Karpas-422 (cell line): ENCODE measurements around the gene IFNL2. TPM values are rescaled to one million over a fixed set of nuclear protein-coding genes. Genes with fewer than 3 reads are reported as not detected.

ENCODE experiments used
- DNase-seq: peaks from one replicate; pipeline ENCODE4 v3.0.0-alpha.2; 2015
- H2AFZ ChIP-seq: fragments of 200-600 bp; sonication (generic); 2 replicates; pipeline ENCODE4 v1.6.1; 2014; ENCODE audit warnings: antibody characterized with exemption, low read length, mixed read lengths
- H3K27ac ChIP-seq: fragments of 200-600 bp; sonication (generic); 2 replicates; pipeline ENCODE4 v1.5.1; 2014; ENCODE audit warnings: mild to moderate bottlenecking, low read length, moderate library complexity
- H3K27me3 ChIP-seq: fragments of 200-600 bp; sonication (generic); 2 replicates; pipeline ENCODE4 v1.6.1; 2014; ENCODE audit warnings: low read length, mixed read lengths
- H3K36me3 ChIP-seq: fragments of 200-600 bp; sonication (generic); 2 replicates; pipeline ENCODE4 v1.6.1; 2014; ENCODE audit warnings: low read length, mixed read lengths; ENCODE audit not compliant: insufficient read depth
- H3K4me1 ChIP-seq: fragments of 200-600 bp; sonication (generic); 2 replicates; pipeline ENCODE4 v1.6.1; 2014; ENCODE audit warnings: mild to moderate bottlenecking, low read length, mixed read lengths
- H3K4me2 ChIP-seq: fragments of 200-600 bp; sonication (generic); 2 replicates; pipeline ENCODE4 v1.6.1; 2014; ENCODE audit warnings: low read length, low read depth, mild to moderate bottlenecking; ENCODE audit not compliant: poor library complexity, severe bottlenecking
- H3K4me3 ChIP-seq: fragments of 200-600 bp; sonication (generic); 2 replicates; pipeline ENCODE4 v1.5.1; 2014; ENCODE audit warnings: mild to moderate bottlenecking, antibody characterized with exemption, low read length, mixed read lengths
- H3K79me2 ChIP-seq: fragments of 200-600 bp; sonication (generic); 2 replicates; pipeline ENCODE4 v1.6.1; 2014; ENCODE audit warnings: mild to moderate bottlenecking, low read length, mixed read lengths
- H3K9ac ChIP-seq: fragments of 200-600 bp; sonication (generic); 2 replicates; pipeline ENCODE4 v1.6.0; 2014; ENCODE audit warnings: low read length
- H3K9me2 ChIP-seq: fragments of 200-600 bp; sonication (generic), shearing (Covaris generic); replicated peaks from 2 replicates; pipeline ENCODE4 v1.6.0; 2014; ENCODE audit warnings: mild to moderate bottlenecking, low read length, moderate library complexity; ENCODE audit not compliant: insufficient read depth
- H3K9me3 ChIP-seq: fragments of 300-700, 200-600 bp; sonication (generic); 2 replicates; pipeline ENCODE4 v1.6.1; 2014; ENCODE audit warnings: low read length, mixed read lengths
- H4K20me1 ChIP-seq: fragments of 200-600 bp; sonication (generic); 2 replicates; pipeline ENCODE4 v1.6.1; 2014; ENCODE audit warnings: mild to moderate bottlenecking, antibody characterized with exemption, low read length, low read depth; ENCODE audit not compliant: insufficient read depth
- total RNA-seq: library from RNA; depleted of rRNA; stranded (reverse); fragments of >200 nt; shearing (Covaris generic); gene quantifications from 2 replicates; pipeline ENCODE4 v1.2.3, GENCODE V29; 2014; ENCODE audit warnings: low replicate concordance

The IFNL2 gene
- total RNA-seq, 1 experiment from 2014 or later, result not detected

- Histone ChIP-seq H3K9me2 (no peaks in the 10 kb centered on the region), H3K9me3 (no peaks in the 10 kb centered on the region), H2AFZ (no peak overlapping the region), H3K4me3 (no peak overlapping the region), H3K4me2 (no peak overlapping the region), H3K36me3 (no peaks in the 10 kb centered on the region), H4K20me1 (no peaks in the 10 kb centered on the region), H3K4me1 (no peaks in the 10 kb centered on the region), H3K27me3 (no peaks in the 10 kb centered on the region), H3K79me2 (no peaks in the 10 kb centered on the region), H3K27ac (no peak overlapping the region), H3K9ac (no peak overlapping the region)
- no peak for DNase-seq
Observed at GRCh38 chr19:39314016-39314728, 46.0 kb downstream of the IFNL2 start.

DNA sequence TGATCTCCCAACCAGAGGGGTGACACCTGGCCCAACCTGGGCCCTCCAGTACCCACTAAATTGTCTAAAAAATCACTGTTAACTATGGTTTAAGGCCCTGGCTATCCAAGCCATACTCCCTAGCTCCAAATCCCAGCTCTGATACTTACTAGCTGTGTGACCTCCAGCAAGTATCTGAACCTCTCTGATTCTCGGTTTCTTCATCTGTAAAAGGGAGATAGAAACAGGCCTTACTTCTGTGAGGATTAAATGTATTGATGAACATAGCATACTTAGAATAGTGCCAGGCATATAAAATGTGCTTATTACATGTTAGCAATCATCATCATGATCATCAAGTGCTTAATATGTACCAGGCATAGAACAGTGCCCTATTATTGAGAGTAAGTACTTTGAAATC, 47.7 kb downstream of the IFNL2 start:
- no peaks in the 10 kb centered on the region for H3K9me2 ChIP-seq
- no peaks in the 10 kb centered on the region for H4K20me1 ChIP-seq
- no peaks in the 10 kb centered on the region for H3K36me3 ChIP-seq
- DNase-seq, result no peak
- H3K9me3 ChIP-seq, result no peaks in the 10 kb centered on the region
- H2AFZ ChIP-seq, result no peak overlapping the region
- no peak overlapping the region for H3K4me2 ChIP-seq
- no peaks in the 10 kb centered on the region for H3K27me3 ChIP-seq
- no peaks in the 10 kb centered on the region for H3K79me2 ChIP-seq
- H3K4me3 ChIP-seq, result no peak overlapping the region
- no peaks in the 10 kb centered on the region for H3K4me1 ChIP-seq
- H3K27ac ChIP-seq, result no peak overlapping the region
- no peak overlapping the region for H3K9ac ChIP-seq

DNA sequence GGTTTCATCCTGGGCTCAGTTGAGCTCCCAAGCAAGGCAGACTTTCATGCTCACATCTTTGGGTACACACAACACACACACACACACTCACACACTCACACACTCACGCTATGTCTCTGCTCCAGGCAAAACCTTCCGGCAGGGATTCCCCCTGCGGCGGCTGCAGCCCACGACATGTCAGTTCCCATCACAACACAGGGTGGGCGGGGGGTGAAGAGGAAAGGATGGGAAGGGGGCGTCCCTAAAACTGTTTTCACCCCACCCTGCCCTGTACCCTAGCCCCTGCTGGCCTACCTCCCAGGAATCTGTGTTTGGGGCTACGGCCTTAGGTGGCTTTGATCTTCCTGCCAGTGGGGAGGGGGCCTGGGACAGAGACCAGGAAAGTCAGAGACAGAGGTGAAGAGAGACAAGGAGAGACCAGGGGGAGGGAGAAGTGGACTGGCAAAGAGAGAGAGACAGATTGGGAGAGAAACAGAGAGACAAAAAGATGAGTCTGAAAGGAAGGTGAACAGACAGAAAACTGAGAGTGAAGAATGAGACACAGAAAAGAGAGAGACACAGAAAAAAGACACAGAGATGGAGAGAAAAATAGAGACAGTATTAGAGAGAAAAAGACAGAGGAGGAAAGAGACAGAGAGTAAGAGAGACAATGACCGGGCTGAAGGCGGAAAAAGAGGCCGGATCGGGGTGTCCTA, 48.6 kb downstream of the IFNL2 start:
- DNase-seq, result no peak
- no peaks in the 10 kb centered on the region for H3K36me3 ChIP-seq
- H3K79me2 ChIP-seq, result no peaks in the 10 kb centered on the region
- no peak overlapping the region for H3K4me3 ChIP-seq
- no peaks in the 10 kb centered on the region for H4K20me1 ChIP-seq
- H2AFZ ChIP-seq, result no peak overlapping the region
- no peaks in the 10 kb centered on the region for H3K27me3 ChIP-seq
- no peak overlapping the region for H3K9ac ChIP-seq
- no peaks in the 10 kb centered on the region for H3K9me3 ChIP-seq
- no peaks in the 10 kb centered on the region for H3K4me1 ChIP-seq
- H3K4me2 ChIP-seq, result no peak overlapping the region
- no peaks in the 10 kb centered on the region for H3K9me2 ChIP-seq
- no peak overlapping the region for H3K27ac ChIP-seq

DNA sequence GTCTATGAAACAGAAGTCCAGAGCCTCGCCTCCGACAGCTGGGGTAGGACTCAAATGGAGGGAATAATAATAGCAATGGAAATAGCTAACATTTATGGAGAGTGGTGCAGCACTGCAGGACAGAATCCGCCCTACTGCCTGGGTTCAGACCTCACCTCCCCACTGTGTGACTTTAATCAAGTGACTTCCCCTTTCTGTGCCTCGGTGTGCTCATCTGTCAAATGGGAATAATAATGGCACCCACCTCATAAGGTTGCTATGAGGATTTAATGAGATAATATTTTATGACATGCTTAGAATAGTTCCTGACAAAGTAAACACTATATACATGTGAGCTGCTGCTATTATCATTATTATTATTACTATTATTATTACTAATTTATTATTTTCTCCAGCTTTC, 49.3 kb downstream of the IFNL2 start:
- Histone ChIP-seq H3K27ac (no peak overlapping the region), H3K9me2 (no peaks in the 10 kb centered on the region), H2AFZ (no peak overlapping the region), H3K9me3 (no peaks in the 10 kb centered on the region), H3K27me3 (no peaks in the 10 kb centered on the region), H3K9ac (no peak overlapping the region), H4K20me1 (no peaks in the 10 kb centered on the region), H3K79me2 (no peaks in the 10 kb centered on the region), H3K4me1 (no peaks in the 10 kb centered on the region), H3K36me3 (no peaks in the 10 kb centered on the region), H3K4me3 (no peak overlapping the region), H3K4me2 (no peak overlapping the region)
- no peak for DNase-seq

DNA sequence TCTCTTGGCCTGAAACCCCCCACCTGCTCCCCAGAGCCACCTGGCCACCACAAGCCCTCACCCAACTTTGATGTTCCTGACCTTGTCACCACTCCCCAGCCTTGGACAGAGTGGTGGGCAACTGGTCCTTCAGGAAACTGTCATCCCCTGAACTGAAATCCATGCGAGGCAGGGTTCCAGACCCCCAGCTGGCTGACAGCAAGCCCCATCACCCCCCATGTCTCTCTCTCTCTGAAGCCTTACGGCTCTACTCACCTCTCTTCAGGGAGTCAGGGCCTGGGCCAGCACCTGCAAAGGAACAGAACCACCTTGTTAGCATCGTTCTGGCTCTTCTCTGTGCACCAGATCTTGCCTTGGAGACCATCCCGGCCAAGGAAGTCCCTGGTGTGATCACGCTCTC, 49.9 kb downstream of the IFNL2 start:
- no peaks in the 10 kb centered on the region for H3K27me3 ChIP-seq
- H3K9me2 ChIP-seq, result no peaks in the 10 kb centered on the region
- H3K4me3 ChIP-seq, result no peak overlapping the region
- H3K9me3 ChIP-seq, result no peaks in the 10 kb centered on the region
- H3K4me2 ChIP-seq, result no peak overlapping the region
- no peak for DNase-seq
- H3K79me2 ChIP-seq, result no peaks in the 10 kb centered on the region
- H3K4me1 ChIP-seq, result no peaks in the 10 kb centered on the region
- H3K9ac ChIP-seq, result no peak overlapping the region
- no peak overlapping the region for H2AFZ ChIP-seq
- no peak overlapping the region for H3K27ac ChIP-seq
- no peaks in the 10 kb centered on the region for H4K20me1 ChIP-seq
- H3K36me3 ChIP-seq, result no peaks in the 10 kb centered on the region

- Histone ChIP-seq H3K4me3 (no peak overlapping the region), H4K20me1 (no peaks in the 10 kb centered on the region), H3K9me3 (no peaks in the 10 kb centered on the region), H3K27me3 (no peaks in the 10 kb centered on the region), H3K4me2 (no peak overlapping the region), H3K9me2 (no peaks in the 10 kb centered on the region), H3K79me2 (no peaks in the 10 kb centered on the region), H3K4me1 (no peaks in the 10 kb centered on the region), H3K36me3 (no peaks in the 10 kb centered on the region), H2AFZ (no peak overlapping the region), H3K9ac (no peak overlapping the region), H3K27ac (no peak overlapping the region)
- DNase-seq, result no peak
Observed at GRCh38 chr19:39318690-39319089, 50.5 kb downstream of the IFNL2 start.

DNA sequence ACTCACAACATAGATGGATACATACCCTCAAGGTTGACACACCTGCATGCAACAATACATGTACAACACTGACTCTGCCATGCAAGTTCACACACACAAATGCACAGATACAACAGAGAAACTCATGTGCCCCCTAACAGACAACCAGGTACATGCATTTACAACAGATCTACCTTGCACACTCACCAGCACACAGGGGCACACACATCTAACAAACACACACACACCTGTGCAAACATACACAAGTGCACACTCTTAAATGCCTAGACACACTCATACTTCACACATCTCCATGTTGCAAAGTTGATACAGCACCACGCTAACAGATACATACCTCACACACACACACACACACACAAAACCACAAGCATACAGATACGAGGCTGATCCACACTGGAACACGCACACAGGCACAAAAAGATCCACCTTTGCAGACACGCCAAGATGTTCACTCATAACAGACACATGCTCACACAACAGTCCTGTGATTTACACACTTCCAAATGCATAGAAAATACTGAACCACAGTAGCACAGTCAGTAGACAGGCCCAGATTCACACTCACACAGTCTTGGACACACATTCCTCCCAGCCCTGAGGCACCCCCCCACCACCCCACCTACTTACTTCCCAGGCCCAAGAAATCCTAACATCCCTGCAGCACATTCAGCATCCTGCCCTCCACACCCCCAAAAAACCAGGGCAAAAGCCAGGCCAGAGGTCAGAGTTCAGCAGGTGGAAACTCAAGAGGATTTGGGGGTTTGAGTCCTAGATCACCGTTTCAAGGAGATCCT, 51.1 kb downstream of the IFNL2 start:
- no peaks in the 10 kb centered on the region for H3K9me3 ChIP-seq
- H3K9ac ChIP-seq, result no peak overlapping the region
- DNase-seq, result no peak
- no peaks in the 10 kb centered on the region for H4K20me1 ChIP-seq
- H3K4me3 ChIP-seq, result no peak overlapping the region
- no peaks in the 10 kb centered on the region for H3K27me3 ChIP-seq
- no peak overlapping the region for H2AFZ ChIP-seq
- H3K9me2 ChIP-seq, result no peaks in the 10 kb centered on the region
- no peaks in the 10 kb centered on the region for H3K4me1 ChIP-seq
- H3K4me2 ChIP-seq, result no peak overlapping the region
- no peaks in the 10 kb centered on the region for H3K36me3 ChIP-seq
- no peak overlapping the region for H3K27ac ChIP-seq
- no peaks in the 10 kb centered on the region for H3K79me2 ChIP-seq
